NCI-H146 treated with DMSO at 0.1 percent for 48 hours (cell line): Measurements from ENCODE around the gene RIMS1.

Experiments
- DNase-seq: peaks from one replicate; lab custom pipeline; 2025; ENCODE audit not compliant: unreplicated experiment; lab: John Stamatoyannopoulos, UW

RIMS1 gene

DNA sequence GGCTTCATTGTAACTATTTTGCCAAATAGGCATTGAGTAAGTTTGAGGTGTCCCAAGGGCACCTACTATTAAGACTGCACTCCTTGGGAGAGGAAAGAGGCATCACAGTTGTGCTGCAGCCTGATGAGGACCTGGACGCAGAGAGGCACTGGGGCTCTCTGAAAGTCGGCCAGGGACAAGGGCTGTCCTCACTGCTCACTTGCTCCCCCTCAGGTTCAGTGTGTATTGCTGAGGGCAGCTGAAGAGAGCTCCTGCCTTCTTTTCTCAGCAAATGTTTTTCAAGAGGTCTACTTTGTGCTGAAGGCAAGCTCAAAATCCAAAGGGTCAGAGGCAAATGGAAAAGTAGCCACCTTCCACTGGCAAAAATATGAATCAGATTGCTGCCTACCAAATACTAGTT is 331.8 kb downstream of the RIMS1 start:
- DNase-seq, result no peak

DNA sequence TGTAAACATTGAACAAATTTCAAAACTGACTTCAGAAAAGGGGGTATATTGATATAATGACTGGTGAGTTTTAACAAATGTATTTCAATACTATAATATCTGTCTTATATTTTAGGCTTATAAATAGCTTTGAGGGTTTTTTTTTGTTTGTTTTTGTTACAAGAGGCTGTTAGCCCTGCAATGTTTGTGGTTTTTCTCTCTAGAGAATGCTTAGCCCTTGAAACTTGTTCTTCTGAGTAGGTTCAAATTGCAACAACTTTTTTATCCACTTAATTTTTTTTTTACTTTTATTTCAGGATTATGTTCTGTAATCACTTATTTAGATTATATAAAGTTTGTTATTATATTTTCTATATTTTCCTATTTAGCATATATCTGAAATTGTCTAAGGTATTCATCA is 333.2 kb downstream of the RIMS1 start:
- no peak for DNase-seq

DNA sequence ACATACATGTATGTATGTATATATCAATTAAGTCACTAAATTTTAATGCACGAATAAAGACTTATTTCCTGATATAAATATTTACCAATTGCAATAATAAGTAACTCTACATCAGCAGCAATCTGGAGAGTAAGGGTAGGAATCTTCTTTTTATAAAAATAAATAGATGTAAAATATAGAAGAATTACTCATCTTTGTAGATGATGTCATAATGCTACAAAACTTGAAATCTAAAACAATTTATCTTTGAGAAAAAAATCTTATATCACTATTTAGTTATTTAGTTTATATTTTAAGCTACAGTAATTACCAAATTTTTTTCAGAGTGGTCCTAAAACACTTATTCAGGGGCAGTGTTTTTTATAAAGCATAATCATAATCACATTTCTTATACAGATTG is 351.7 kb downstream of the RIMS1 start:
- DNase-seq, result no peak

DNA sequence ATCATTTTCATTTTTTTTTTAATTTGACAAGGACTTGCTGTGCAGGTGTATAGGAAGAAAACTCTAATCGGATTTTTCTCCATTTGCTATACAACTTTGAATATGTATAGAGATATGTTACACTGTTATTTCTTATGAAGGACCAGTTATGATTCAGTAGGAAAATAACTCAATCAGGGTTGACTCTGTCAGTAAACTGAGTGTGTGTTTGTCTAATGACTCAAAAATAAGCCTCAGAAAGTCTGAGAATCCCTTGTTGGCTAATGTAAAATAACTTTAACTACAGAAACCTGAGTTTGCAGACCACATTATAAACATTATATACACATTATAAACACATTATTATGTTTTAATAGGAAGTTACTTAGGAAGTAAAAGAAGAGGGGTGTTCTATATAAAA is 352.6 kb downstream of the RIMS1 start:
- DNase-seq, result no peak

DNA sequence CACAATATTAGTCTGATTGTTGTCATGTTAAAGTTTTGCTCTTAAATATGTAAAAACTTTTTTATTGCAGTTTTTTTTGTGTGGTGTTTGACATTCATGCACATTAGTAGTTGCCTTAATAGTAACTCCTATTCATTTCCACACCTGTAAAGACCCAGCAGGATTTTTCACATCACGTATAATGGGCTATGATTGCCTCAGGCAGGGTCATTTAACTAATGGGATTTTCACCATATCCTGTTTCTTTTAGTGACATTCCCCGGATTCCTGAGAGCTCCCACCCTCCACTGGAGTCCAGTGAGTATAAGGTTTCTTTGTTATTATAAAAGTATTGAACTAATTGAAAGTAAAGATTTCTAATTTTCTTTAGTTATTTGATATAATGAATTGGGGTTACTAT is 359.2 kb downstream of the RIMS1 start:
- DNase-seq, result no peak

DNA sequence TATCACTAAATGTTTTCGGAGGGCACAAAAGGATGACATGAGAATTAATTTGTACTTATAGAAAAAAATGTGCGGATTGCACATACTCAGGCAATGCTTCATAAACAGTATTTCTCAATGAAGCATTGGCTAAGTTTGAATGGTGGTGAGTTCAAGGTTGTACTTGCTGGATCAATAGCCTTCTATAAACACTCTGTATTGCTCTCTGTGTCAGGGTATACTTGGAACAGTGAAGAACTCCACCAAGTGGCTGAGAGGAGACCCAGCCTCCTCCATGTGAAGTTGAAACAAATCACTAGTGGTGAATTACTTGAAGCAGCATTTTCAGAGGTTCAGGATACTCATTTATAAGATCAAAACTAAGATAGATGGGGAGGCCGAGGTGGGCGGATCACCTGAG is 360.6 kb downstream of the RIMS1 start:
- DNase-seq, result no peak

DNA sequence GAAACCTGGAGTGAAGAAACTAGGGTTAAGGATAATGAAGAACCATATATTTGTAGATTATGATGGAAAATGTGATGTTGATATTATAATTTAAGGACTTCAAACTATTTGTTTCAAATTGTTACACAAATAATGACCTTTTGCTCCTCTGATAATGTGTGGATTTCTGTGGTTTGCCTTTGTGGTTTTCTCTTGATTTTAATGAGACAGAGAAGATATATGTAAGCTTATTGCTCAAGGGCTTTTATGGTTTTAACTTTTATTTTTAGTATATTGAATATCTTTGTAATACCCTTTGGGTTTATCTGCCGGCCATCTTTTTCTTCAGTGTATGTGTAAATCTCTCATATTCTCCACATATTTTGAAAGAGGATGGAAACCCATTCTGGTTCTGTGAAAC is 362.3 kb downstream of the RIMS1 start:
- no peak for DNase-seq

DNA sequence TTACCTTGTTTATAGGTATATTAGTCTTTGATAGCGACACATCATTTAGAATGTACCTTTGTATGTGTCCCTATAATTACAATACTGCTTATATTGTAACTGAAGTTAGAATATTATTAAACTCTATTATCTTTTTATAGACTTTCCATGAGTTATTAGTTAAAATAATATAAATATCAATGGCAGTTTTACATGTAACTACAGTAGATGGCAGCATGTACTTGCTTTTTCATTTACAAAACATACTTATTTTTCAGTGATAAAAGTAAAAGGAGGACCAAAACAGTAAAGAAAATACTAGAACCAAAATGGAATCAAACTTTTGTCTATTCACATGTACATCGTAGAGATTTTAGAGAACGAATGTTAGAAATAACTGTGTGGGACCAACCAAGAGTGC is 364.3 kb downstream of the RIMS1 start:
- DNase-seq, result no peak

DNA sequence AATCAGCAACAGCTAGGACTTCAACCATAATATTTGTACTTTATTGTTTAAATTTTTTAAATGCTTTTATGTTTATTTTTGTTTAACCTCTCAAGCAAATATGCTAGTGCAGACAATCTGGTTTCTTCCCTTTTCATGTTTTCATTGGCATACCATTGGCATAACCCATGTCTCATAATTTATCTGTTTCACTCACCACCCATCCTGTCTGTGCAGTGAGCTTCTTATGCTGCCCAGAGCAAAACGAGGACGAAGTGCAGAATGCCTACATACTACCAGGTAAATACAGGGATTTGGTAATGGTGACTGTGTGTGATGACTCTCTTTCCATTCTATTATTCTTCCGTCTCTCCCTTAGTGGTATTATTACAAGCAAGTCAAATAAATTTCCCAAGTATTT is 374.1 kb downstream of the RIMS1 start:
- no peak for DNase-seq

DNA sequence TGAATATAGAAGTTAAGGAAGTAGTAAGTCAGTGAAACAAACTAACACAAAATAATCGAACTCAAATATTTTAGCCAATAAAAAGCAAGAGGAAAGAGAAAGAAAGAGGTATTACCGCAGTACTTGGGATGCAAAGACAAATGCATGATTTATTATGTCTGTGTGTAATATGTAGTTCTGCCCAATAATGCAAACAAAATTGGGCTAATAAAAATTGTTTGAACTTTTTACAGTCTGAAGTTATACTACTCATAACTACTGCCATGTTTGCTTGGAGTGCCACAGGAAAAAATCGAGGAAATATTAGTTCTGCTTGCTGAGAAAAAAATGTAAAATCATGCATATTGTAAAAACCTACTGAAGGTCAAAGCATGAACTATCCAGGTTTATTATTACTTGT is 375.2 kb downstream of the RIMS1 start:
- no peak for DNase-seq

DNA sequence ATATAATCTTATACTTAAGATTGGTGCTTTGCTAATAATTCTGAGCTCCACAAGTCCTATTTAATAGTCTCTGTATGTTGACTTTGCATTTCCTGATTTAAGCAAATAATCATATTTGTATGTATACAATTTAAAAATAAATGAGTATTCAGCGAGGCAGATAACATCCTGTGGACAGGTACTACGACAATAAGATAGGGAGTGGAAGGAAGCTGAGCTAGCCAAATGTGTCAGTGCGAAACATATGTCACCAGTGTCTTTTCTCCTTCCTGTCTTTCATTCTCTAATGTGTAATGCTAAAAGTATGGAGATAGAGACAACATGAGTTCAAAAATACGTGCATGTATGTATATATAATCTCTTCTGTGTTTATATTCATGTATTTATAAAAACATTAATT is 375.9 kb downstream of the RIMS1 start:
- no peak for DNase-seq

DNA sequence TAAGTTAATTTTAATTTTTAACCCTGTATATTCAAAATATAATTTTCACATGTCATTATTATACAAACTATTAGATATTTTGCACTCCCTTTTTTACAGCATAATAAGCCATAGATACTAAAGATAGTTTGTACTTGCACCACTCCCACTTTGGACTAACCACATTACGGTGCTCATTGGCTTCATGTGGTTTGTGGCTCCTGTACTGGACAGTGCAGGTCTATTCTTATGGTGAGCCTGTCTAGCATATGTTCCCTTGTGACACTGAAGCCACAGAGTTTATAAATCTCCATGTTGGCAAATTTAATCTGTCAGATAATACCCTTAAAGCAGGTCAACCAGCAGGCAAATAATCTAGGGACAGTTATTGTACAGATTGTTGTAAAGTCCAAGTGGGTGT is 381.1 kb downstream of the RIMS1 start:
- no peak for DNase-seq

DNA sequence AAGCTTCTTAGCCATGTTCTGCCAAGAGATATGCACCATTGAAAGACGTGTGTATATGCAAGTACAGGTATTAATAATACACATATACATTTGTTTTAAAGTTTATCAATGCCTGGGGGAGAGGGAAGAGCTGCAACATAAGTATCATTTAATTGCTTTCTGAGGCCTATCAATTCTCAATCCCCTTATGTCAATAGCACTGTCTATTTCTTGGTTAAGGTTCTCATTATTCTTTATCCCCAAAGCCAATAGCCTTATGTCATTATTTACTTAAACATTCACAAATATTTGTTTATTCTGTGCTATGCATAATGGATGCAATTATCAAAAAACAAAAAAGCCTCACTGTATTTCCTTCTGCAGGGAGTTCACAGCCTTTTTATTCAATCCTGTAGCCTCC is 385.2 kb downstream of the RIMS1 start:
- no peak for DNase-seq

DNA sequence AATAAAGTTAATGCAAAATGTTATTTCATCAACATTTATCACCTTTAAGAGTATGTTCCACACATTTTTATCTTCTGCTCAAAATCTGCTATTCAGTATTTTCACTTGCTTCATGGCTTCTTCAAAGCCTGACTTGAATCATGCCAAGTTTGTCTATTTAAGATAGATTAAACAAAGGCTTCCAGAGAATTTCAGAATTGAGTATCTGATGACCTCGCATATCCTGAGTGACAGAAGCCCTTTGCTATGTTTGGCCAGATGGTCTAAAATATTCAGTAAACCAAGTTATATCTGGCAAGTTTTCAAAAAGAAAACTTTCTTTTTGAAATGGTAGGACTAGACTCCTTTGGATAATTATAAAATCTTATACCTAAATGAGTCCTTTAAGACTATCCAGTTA is 386.6 kb downstream of the RIMS1 start:
- no peak for DNase-seq

DNA sequence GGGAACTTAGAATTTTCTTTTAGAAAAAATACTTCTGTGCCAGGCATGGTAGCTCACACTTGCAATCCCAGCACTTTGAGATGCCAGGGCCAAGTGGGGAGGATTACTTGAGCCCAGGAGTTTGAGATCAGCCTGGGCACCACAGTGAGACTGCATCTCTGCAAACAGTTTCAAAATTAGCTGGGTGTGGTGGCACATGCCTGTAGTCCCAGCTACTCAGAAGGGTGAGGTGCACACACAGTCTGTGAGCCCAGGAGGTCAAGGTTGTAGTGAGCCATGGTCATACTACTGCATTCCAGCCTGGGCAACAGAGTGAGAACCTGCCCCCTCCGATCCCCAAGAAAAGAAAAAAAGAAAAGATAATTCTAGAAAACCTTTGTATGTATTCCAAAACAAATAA is 389.5 kb downstream of the RIMS1 start:
- DNase-seq, result no peak

DNA sequence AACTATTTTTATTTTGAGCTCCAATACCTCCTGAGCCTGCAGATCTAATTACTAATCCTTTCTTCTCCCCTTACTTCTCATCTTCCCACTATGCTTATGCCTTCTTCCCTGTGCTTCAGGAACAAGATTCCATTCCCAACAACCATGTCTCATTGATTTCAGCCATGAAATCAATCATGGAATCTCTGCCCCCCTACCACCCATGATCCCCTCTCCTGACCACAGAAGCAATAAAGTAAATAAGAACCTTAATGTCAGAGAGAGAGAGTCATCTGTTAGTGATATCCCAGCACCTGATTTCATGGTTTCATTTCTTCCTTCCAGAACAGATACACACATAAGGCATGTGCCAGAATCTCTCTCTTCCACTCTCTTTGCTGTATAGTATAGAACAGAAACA is 395.9 kb downstream of the RIMS1 start:
- DNase-seq, result no peak

DNA sequence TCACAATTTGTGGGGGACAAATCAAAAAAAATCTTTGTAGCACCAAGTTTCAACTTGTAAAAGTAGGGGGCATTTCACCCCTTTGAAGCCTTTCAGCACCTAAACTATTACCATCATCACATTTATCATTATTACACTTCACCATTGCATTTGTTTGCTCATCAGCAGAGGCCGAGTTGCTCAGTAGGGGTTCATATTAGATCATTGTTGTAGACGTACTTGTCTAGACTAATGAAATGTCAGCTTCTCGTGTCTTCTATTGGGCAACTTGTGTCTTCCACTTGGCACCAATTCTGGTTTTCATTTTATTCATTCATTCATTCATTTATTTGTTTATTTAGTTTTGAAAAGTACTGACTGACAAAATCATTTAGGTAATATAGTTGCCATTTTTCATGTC is 397.2 kb downstream of the RIMS1 start:
- no peak for DNase-seq

DNA sequence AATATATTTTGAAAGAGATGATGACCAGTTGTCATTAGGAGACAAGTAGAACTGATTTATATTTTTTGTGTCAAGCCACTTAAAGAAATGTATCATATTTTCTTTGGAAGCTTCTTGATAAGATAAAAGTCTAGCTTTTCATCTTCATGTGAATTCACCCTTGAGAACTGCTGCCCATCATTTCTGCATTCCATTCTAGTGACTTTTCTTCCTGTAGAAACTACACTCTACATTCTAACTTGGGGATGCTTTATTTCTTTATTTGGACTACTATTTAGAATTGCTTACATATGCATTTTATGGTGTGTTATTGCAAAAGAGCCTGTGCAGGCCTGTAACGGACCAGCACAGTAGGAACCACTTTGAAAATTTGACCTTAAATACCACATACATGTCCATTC is 400.6 kb downstream of the RIMS1 start:
- no peak for DNase-seq

DNA sequence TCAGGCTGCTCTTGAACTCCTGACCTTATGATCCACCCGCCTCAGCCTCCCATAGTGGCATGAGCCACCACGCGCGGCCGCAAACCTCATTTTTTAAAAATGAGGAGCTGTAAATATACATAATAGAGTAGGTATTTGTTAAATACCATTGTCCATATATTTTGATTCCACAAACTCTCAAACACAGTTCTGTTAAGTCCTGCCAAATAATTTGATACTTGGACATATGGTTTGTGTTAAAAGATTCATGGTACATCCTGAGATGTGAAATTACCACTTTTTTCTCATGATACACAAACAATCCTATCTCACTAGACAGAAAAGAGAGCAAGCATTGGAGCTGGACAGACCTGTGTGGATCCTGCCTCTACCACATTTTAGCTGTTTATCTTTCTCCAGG is 401.5 kb downstream of the RIMS1 start:
- DNase-seq, result no peak

DNA sequence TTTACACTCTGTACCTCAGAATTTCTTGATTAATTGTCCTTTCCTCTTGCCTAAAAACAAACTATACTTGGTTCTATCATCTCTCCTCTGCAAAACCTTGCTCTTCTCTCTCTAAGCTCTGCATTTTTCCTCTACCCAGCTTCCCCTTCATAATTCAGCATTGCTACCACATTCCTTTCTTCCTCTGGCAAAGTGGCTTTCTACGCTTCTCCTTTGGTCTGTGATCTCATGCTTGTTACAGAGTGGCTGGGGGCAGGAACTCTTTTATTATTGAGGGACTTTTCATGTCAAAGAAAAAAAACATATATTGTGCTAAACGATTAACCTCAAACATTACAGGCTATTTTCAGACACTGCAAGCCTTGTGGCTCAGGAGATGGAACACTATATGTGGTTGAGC is 402.2 kb downstream of the RIMS1 start:
- no peak for DNase-seq

DNA sequence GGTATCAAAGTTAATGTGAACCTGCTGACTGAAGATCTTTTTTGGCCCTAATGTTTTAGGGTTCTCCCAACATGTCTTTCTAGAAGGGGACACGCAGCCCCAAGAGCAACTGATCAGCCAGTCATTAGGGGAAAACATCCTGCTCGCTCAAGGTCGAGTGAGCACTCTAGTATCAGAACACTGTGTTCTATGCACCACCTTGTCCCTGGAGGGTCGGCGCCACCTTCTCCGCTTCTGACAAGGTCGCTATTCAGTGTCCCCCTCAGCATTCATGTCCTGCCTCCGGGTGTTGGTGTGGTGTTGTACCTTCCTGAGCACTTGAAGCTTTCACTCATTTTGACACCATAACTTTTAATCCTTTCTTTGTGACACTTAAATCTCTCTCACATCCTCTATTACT is 404.3 kb downstream of the RIMS1 start:
- DNase-seq, result no peak

DNA sequence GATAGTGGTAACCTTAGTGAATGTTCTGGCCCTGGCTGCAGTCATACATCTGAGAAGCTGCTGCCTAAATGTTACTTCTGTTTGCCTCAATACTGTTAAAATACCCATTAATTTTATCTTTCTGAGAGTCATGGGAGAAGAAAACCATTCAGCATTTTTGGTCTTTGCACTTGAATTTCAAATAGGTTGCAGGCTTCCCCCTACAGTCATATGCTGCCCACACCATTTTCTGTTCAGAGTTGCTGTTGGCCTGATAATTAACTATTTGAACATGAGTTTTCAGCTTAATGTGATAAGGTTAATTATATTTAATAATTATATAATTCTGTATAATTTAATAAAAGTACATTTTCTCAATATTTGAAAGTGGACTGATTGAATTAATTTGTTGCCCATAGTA is 410.0 kb downstream of the RIMS1 start:
- DNase-seq, result no peak

DNA sequence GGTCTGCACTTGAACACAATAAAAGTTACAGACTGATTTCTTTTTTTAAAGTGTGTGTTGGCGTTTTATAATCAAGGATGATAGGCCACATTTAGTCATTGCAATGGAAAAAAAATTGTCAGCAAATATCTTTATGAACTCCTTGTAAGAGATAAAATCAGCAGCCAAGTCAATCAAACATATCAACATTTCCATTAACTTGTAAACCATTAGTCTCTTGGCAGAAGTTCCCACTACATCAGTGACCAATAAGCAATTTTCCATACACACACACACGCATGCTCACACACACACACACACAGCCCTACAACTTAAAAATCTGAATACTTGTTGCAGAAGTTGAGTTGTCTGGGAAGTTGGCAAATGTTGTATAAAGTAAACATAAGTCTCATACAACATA is 419.6 kb downstream of the RIMS1 start:
- no peak for DNase-seq

DNA sequence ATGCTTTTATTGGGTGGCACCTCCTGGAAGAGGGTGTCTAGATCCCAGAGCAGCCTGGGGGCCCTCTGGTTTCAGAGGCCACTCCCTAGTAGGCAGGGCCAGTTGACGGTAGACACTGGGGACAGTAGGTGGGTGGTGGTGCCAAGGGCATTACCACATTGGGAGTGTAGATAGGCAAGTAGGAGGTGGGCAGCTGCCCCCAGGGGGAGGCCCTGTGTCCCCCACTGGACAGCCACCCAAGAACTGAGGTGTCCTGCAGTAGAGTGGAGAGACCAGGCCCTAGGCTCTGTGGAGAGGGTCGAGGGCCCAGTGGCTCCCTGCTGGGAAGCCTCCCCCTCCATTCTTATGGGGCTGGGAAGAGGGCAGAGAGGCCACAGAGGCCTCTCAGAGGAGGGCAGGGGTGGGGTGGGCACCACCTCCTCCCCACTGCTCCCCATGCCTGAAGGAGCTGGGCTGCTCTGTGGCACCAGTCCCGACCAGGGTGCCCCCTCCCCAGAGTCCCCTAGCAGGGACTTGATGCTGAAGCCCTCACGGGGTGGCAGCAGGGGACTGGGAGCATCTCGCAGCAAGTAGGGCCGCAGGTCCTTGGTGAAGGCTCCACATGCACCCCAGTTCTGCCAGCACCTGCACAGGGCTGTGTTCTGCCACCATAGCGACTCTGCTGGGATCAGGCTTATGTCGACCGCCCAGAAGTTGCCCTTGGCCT is 430.5 kb downstream of the RIMS1 start:
- DNase-seq, result no peak
